Suprapubic skin (tissue), 4 donors: Measurements from ENCODE around the gene WIPF2. TPM values are rescaled to one million over a fixed set of nuclear protein-coding genes. Genes with fewer than 3 reads are reported as not detected.

ENCODE experiments used
- DNase-seq, 2 donors: peaks; one replicate each; pipeline ENCODE4 v3.0.0-alpha.2; 2019; ENCODE audit warnings: low spot score in 2 of 2
- H3K27ac ChIP-seq: fragments of 200-600 bp; sonication (generic); one replicate; pipeline ENCODE4 v1.5.1; 2019
- H3K27me3 ChIP-seq: fragments of 200-600 bp; sonication (generic); one replicate; pipeline ENCODE4 v1.5.1; 2019
- H3K36me3 ChIP-seq: fragments of 200-600 bp; sonication (generic); one replicate; pipeline ENCODE4 v1.5.1; 2019
- H3K4me1 ChIP-seq: fragments of 200-600 bp; sonication (generic); one replicate; pipeline ENCODE4 v1.5.1; 2019
- H3K4me3 ChIP-seq: fragments of 200-600 bp; sonication (generic); one replicate; pipeline ENCODE4 v1.5.1; 2019; ENCODE audit warnings: mild to moderate bottlenecking
- H3K9me3 ChIP-seq: fragments of 200-600 bp; sonication (generic); one replicate; pipeline ENCODE4 v1.5.1; 2019
- CTCF ChIP-seq, 2 donors: fragments of 200-600 bp in 1 of 2; fragments of 450-650 bp in 1 of 2; sonication (generic) in 1 of 2; IDR thresholded peaks; one replicate each; pipeline ENCODE4 v1.5.1; 2016 to 2019; ENCODE audit warnings: antibody characterized with exemption in 2 of 2, mild to moderate bottlenecking in 1 of 2, moderate library complexity in 1 of 2
- EP300 ChIP-seq: sonication (generic); formaldehyde crosslinking; IDR thresholded peaks from one replicate; pipeline ENCODE4 v1.6.1; 2017; ENCODE audit warnings: antibody characterized with exemption
- POLR2A ChIP-seq, 2 donors: fragments of 450-650 bp; IDR thresholded peaks; one replicate each; pipeline ENCODE4 v1.6.1; 2017; ENCODE audit warnings: antibody characterized with exemption in 2 of 2, mild to moderate bottlenecking in 2 of 2, moderate library complexity in 2 of 2
- POLR2AphosphoS5 ChIP-seq, 3 donors: sonication (generic); formaldehyde crosslinking; IDR thresholded peaks; one replicate each; pipeline ENCODE4 v1.6.1; 2017; ENCODE audit warnings: antibody characterized with exemption in 3 of 3
- WGBS: methylation state at CpG from one replicate; pipeline ENCODE4 v1.1.5; 2018; 5-methylcytosine and 5-hydroxymethylcytosine counted together
- total RNA-seq, 4 donors: library from RNA; depleted of rRNA; stranded (reverse); fragments of >200 nt; gene quantifications; one replicate each; pipeline ENCODE4 v1.1.0, GENCODE V29; 2016

Gene WIPF2
- total RNA-seq, 4 donors from 2014 or later = 18.2 to 25.5 (median 21.6) TPM

GRCh38 chr17:40187238-40187637 lies 31.9 kb upstream of the WIPF2 start:
- WGBS = 91% methylated on average over 3 of the region's 3 CpGs
- Histone ChIP-seq H3K36me3 (peaks cover 14% of the 10 kb centered on the region), H3K9me3 (no peaks in the 10 kb centered on the region), H3K27me3 (no peaks in the 10 kb centered on the region), H3K4me3 (no peak overlapping the region), H3K4me1 (peaks cover 25% of the 10 kb centered on the region), H3K27ac (no peak overlapping the region)
- DNase-seq = no peak
- TF ChIP-seq POLR2AphosphoS5 (IDR thresholded peaks at IDR 0.05) (no peak), EP300 (no peak), POLR2A (IDR thresholded peaks at IDR 0.05) (no peak), CTCF (IDR thresholded peaks at IDR 0.05) (no peak)

GRCh38 chr17:40188694-40189093 lies 30.4 kb upstream of the WIPF2 start:
- TF ChIP-seq EP300 = no peak
- no peak for TF ChIP-seq POLR2AphosphoS5 (IDR thresholded peaks at IDR 0.05)
- TF ChIP-seq CTCF (IDR thresholded peaks at IDR 0.05) = no peak
- TF ChIP-seq POLR2A (IDR thresholded peaks at IDR 0.05) = no peak
- no peaks in the 10 kb centered on the region for H3K27me3 ChIP-seq
- 96% methylated on average over 6 of the region's 6 CpGs for WGBS
- DNase-seq = no peak
- no peaks in the 10 kb centered on the region for H3K9me3 ChIP-seq
- peaks cover 21% of the 10 kb centered on the region for H3K36me3 ChIP-seq
- H3K27ac ChIP-seq = no peak overlapping the region
- no peak overlapping the region for H3K4me3 ChIP-seq
- peaks cover 32% of the 10 kb centered on the region for H3K4me1 ChIP-seq

GRCh38 chr17:40190197-40191021 lies 28.7 kb upstream of the WIPF2 start:
- peaks cover 21% of the 10 kb centered on the region for H3K36me3 ChIP-seq
- no peaks in the 10 kb centered on the region for H3K9me3 ChIP-seq
- DNase-seq = no peak
- H3K4me1 ChIP-seq = peaks cover 49% of the 10 kb centered on the region
- peak in 1 of 2 donors; percentile 23 for TF ChIP-seq CTCF (IDR thresholded peaks at IDR 0.05)
- no peak for TF ChIP-seq EP300
- WGBS = 71% methylated on average over 15 of the region's 15 CpGs
- H3K27ac ChIP-seq = no peak overlapping the region
- peak overlapping the region; percentile 56 for H3K4me3 ChIP-seq
- no peaks in the 10 kb centered on the region for H3K27me3 ChIP-seq

GRCh38 chr17:40191237-40192208 lies 27.6 kb upstream of the WIPF2 start:
- TF ChIP-seq EP300 (no peak), POLR2A (IDR thresholded peaks at IDR 0.05) (no peak), CTCF (IDR thresholded peaks at IDR 0.05) (peak; percentile 19 to 60), POLR2AphosphoS5 (IDR thresholded peaks at IDR 0.05) (peak in 1 of 3 donors; percentile 22)
- H3K27ac ChIP-seq = peak overlapping the region; percentile 46
- H3K4me3 ChIP-seq = peak overlapping the region; percentile 56
- no peaks in the 10 kb centered on the region for H3K9me3 ChIP-seq
- DNase-seq = peak; percentile 85 to 91
- no peaks in the 10 kb centered on the region for H3K27me3 ChIP-seq
- H3K36me3 ChIP-seq = peaks cover 21% of the 10 kb centered on the region
- H3K4me1 ChIP-seq = peaks cover 50% of the 10 kb centered on the region
- 2% methylated on average over 29 of the region's 60 CpGs for WGBS

DNA sequence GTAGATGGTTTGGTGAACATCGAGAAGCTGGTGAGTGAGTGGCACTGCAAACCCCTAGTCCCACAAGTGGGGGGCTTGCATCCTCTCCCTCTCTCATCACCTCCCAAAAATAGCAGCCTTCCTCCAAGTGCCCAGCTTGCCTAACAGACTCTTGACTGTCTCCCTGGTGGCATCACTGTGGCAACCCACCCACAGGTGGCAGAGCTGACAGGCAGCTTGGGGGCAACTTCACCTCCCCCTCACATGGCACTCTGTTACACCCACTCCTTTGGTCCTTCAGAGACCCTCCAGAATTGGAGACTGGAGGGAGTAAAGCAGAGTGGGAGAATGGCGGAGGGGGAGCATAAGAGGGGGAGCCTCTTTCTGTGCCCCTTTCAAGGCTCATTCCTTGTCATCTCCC lies 26.1 kb upstream of the WIPF2 start:
- Histone ChIP-seq H3K27ac (no peak overlapping the region), H3K4me3 (no peak overlapping the region), H3K4me1 (peaks cover 50% of the 10 kb centered on the region), H3K36me3 (peaks cover 21% of the 10 kb centered on the region), H3K27me3 (no peaks in the 10 kb centered on the region), H3K9me3 (no peaks in the 10 kb centered on the region)
- TF ChIP-seq POLR2A (IDR thresholded peaks at IDR 0.05) = no peak
- 100% methylated on average over 2 of the region's 2 CpGs for WGBS
- DNase-seq = no peak
